GM10847 (cell line): ENCODE data around the gene NGLY1.

Source experiments
- POLR2A ChIP-seq: IDR thresholded peaks from 2 replicates; pipeline ENCODE4 v1.6.1; 2011; ENCODE audit not compliant: insufficient read length; ENCODE audit errors: extremely low read depth

The NGLY1 gene

GRCh38 chr3:25693238-25693637 lies 90.0 kb downstream of the NGLY1 start:
- no peak for TF ChIP-seq POLR2A

- TF ChIP-seq POLR2A, result no peak
These were observed 90.9 kb downstream of the NGLY1 start for GRCh38 chr3:25692341-25692740.

- TF ChIP-seq POLR2A, result no peak
These were observed 92.3 kb downstream of the NGLY1 start for GRCh38 chr3:25690768-25691533.

GRCh38 chr3:25689226-25689625 lies 94.0 kb downstream of the NGLY1 start:
- TF ChIP-seq POLR2A, result no peak

GRCh38 chr3:25687742-25688141 lies 95.5 kb downstream of the NGLY1 start:
- TF ChIP-seq POLR2A, result no peak

- TF ChIP-seq POLR2A, result no peak
These were observed 96.5 kb downstream of the NGLY1 start for GRCh38 chr3:25686766-25687165.

- no peak for TF ChIP-seq POLR2A
These were observed 99.4 kb downstream of the NGLY1 start for GRCh38 chr3:25683882-25684281.

- TF ChIP-seq POLR2A, result no peak
These were observed 99.8 kb downstream of the NGLY1 start for GRCh38 chr3:25683410-25683809.

GRCh38 chr3:25679642-25680302 lies 103.5 kb downstream of the NGLY1 start:
- no peak for TF ChIP-seq POLR2A

GRCh38 chr3:25679166-25679565 lies 104.1 kb downstream of the NGLY1 start:
- no peak for TF ChIP-seq POLR2A

- no peak for TF ChIP-seq POLR2A
These were observed 104.7 kb downstream of the NGLY1 start for GRCh38 chr3:25678581-25678980.

GRCh38 chr3:25677121-25677520 lies 106.1 kb downstream of the NGLY1 start:
- TF ChIP-seq POLR2A, result no peak

GRCh38 chr3:25674670-25675069 lies 108.6 kb downstream of the NGLY1 start:
- no peak for TF ChIP-seq POLR2A

- no peak for TF ChIP-seq POLR2A
These were observed 109.4 kb downstream of the NGLY1 start for GRCh38 chr3:25673738-25674298.
